ENCODE results near the gene SLC1A4. TPM values are rescaled to one million over a fixed set of nuclear protein-coding genes. Genes with fewer than 3 reads are reported as not detected.

SLC1A4 gene
- total RNA-seq, 1 experiment from 2014 or later = 12.9 TPM

DNA sequence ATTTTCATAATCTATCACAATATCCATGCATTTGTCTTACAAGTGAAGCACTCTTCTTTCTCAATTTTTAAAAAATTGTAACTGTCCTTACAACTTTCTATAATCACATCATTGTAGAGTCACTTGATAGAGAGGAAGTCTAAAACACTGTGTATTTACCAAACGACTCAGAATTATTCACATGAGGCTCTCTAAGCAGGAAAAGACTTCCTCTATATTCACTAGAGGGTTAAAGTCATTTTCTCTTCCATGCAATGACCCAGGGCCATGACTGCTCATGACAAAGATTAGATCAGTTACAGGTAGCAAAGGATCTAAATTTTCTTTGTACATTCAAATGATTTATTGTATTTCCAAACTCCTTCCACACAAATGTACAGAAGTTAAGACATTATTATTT, 9.0 kb upstream of the SLC1A4 start:
- ChIA-PET POLR2A (interaction anchor here (0.5 kb wide), 1 partner anchor 208 kb away, joined by 6 read pairs; no protein-coding TSS in a partner anchor), CTCF (interaction anchor here (0.5 to 0.7 kb wide), 2 partner anchors 64 to 210 kb away, joined by 3 read pairs; no protein-coding TSS in a partner anchor)
- BruUV-seq (replicated peaks) = no TSS peak
- TF ChIP-seq, protein P1, sequence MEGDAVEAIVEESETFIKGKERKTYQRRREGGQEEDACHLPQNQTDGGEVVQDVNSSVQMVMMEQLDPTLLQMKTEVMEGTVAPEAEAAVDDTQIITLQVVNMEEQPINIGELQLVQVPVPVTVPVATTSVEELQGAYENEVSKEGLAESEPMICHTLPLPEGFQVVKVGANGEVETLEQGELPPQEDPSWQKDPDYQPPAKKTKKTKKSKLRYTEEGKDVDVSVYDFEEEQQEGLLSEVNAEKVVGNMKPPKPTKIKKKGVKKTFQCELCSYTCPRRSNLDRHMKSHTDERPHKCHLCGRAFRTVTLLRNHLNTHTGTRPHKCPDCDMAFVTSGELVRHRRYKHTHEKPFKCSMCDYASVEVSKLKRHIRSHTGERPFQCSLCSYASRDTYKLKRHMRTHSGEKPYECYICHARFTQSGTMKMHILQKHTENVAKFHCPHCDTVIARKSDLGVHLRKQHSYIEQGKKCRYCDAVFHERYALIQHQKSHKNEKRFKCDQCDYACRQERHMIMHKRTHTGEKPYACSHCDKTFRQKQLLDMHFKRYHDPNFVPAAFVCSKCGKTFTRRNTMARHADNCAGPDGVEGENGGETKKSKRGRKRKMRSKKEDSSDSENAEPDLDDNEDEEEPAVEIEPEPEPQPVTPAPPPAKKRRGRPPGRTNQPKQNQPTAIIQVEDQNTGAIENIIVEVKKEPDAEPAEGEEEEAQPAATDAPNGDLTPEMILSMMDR (IDR thresholded peaks at IDR 0.05) = no peak
- TF ChIP-seq TCF7L2 (IDR thresholded peaks at IDR 0.05; ENCODE audit: low read depth, low read length) = no peak
- no peaks in the 10 kb centered on the region for H3K27me3 ChIP-seq (ENCODE audit: control insufficient read depth, insufficient read depth, low read length)
- no peaks in the 10 kb centered on the region for H3K4me1 ChIP-seq (ENCODE audit: control insufficient read depth, insufficient read depth, low read length)
- in situ Hi-C loops (cut with HindIII; ENCODE audit: low pct_unique_long_range_greater_than_20kb, low sequenced_read_pairs) = no loop called here
- H3K4me3 ChIP-seq (ENCODE audit: low read depth in 2 of 2, low read length in 2 of 2) = no peak overlapping the region
- no peak overlapping the region for H3K27ac ChIP-seq (ENCODE audit: low read length)
- DNase-seq (ENCODE audit: low read depth, low spot score) = no peak
- H3K9me3 ChIP-seq (ENCODE audit: control insufficient read depth, insufficient read depth, low read depth, low read length) = no peaks in the 10 kb centered on the region
- ATAC-seq = no peak
- intact Hi-C loops (cut with micrococcal nuclease; ENCODE audit: unreplicated experiment) = no loop called here
- no peaks in the 10 kb centered on the region for H3K36me3 ChIP-seq (ENCODE audit: control insufficient read depth, insufficient read depth, low read length)

DNA sequence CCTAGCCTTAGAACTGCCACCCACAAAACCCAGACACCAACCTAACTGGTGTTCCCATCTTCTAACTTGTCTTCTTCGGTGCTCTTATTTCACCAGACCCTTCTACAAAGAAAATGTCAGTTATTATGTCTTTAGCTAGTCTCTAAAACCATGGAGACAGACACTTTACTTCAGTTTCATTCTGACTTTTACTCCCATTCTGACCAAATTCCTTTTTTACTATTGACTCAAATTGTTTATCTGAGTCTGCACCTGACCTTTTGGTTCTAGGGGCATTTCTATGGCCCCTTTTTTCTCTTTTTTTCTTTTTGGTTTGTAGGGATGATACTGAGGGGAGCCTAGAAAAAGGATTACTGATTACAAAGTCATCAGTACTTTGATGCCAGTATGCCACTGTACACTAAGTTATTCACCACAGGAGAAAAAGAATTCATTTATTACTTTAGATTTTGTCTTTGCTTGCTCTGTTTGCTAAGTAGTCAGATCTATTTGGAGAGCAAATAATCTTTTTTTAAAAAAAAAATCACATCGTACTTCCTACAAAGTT, 6.8 kb upstream of the SLC1A4 start:
- DNase-seq (ENCODE audit: low read depth, low spot score) (no peak), ATAC-seq (no peak)
- H3K27me3 ChIP-seq (ENCODE audit: control insufficient read depth, insufficient read depth, low read length) = no peaks in the 10 kb centered on the region
- CTCF ChIA-PET = no interaction called here
- H3K4me1 ChIP-seq (ENCODE audit: control insufficient read depth, insufficient read depth, low read length) = no peaks in the 10 kb centered on the region
- H3K4me3 ChIP-seq (ENCODE audit: low read depth in 2 of 2, low read length in 2 of 2) = no peak overlapping the region
- no TSS peak for BruUV-seq (replicated peaks)
- intact Hi-C loops (cut with micrococcal nuclease; ENCODE audit: unreplicated experiment) (no loop called here), in situ Hi-C loops (cut with HindIII; ENCODE audit: low pct_unique_long_range_greater_than_20kb, low sequenced_read_pairs) (no loop called here)
- H3K27ac ChIP-seq (ENCODE audit: low read length) = no peak overlapping the region
- no peaks in the 10 kb centered on the region for H3K36me3 ChIP-seq (ENCODE audit: control insufficient read depth, insufficient read depth, low read length)
- POLR2A ChIA-PET = no interaction called here
- H3K9me3 ChIP-seq (ENCODE audit: control insufficient read depth, insufficient read depth, low read depth, low read length) = no peaks in the 10 kb centered on the region
- no peak for TF ChIP-seq SIN3A (IDR thresholded peaks at IDR 0.05; ENCODE audit: borderline replicate concordance, insufficient read depth, low read depth, low read length)
- TF ChIP-seq TCF7L2 (IDR thresholded peaks at IDR 0.05; ENCODE audit: low read depth, low read length) = no peak
- TF ChIP-seq, protein P1 (IDR thresholded peaks at IDR 0.05) = no peak
- TF ChIP-seq POLR2AphosphoS5 (IDR thresholded peaks at IDR 0.05; ENCODE audit: low read depth, low read length) = no peak
- TF ChIP-seq, protein P2, sequence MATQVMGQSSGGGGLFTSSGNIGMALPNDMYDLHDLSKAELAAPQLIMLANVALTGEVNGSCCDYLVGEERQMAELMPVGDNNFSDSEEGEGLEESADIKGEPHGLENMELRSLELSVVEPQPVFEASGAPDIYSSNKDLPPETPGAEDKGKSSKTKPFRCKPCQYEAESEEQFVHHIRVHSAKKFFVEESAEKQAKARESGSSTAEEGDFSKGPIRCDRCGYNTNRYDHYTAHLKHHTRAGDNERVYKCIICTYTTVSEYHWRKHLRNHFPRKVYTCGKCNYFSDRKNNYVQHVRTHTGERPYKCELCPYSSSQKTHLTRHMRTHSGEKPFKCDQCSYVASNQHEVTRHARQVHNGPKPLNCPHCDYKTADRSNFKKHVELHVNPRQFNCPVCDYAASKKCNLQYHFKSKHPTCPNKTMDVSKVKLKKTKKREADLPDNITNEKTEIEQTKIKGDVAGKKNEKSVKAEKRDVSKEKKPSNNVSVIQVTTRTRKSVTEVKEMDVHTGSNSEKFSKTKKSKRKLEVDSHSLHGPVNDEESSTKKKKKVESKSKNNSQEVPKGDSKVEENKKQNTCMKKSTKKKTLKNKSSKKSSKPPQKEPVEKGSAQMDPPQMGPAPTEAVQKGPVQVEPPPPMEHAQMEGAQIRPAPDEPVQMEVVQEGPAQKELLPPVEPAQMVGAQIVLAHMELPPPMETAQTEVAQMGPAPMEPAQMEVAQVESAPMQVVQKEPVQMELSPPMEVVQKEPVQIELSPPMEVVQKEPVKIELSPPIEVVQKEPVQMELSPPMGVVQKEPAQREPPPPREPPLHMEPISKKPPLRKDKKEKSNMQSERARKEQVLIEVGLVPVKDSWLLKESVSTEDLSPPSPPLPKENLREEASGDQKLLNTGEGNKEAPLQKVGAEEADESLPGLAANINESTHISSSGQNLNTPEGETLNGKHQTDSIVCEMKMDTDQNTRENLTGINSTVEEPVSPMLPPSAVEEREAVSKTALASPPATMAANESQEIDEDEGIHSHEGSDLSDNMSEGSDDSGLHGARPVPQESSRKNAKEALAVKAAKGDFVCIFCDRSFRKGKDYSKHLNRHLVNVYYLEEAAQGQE (IDR thresholded peaks at IDR 0.05; ENCODE audit: insufficient read depth in 1 of 2, low read depth in 2 of 2, low read length in 1 of 2) = no peak

Measured in Panc1 (cell line).